ENCODE data around the gene KBTBD7. TPM values are rescaled to one million over a fixed set of nuclear protein-coding genes. Genes with fewer than 3 reads are reported as not detected.

The KBTBD7 gene
- total and polyA plus RNA-seq, 7 experiments from 2014 or later: 2.8 to 12.9 (median 11.5) TPM

DNA sequence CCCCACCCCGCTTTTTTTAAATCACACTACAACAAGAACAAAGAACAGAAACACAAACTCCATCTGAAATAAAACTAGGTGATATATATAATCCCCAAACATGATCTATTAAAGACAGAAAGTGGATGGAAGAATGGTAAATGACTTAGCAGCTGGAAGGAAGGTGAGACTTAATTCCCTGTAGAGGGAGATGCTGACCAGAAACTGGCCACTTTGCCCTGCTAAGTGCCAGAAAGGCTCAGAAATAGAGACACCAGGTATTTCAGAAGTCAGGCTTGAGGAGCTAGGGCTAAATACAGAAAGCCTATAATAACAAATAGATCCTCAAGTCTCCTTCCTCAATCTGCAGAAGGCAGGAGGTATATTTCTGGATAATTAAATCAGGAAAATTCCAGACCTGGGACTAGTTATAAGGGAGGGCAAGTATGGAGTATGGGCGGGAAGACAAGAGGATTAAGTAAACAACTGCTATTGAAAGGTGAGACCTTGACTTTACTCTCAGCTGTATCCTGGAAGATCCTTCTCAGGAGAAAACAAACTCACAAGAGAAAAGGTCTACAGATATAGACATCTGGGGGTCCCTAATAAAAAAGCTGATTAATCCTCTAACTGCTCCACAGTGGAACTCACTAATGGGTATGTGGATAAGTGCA is 36.8 kb upstream of the KBTBD7 start:
- Mint-ChIP-seq H3K27ac (peak overlapping the region in 3 of 9 donors; percentile 22 to 78 (median 40)), H3K4me1 (peaks cover 0 to 25% (median 15%) of the 10 kb centered on the region in 7 donors), H3K36me3 (peaks cover 11 to 66% (median 42%) of the 10 kb centered on the region in 5 donors), H3K27me3 (no peaks in the 10 kb centered on the region), H3K9me3 (no peaks in the 10 kb centered on the region), H3K4me3 (no peak overlapping the region)
- CTCF ChIA-PET: interaction anchor here (0.7 kb wide), 1 partner anchor 47 kb away, joined by 3 read pairs; no protein-coding TSS in a partner anchor
- intact Hi-C loops (cut with micrococcal nuclease): no loop called here
- H3K36me3 ChIP-seq (ENCODE audit: control insufficient read depth in 2 of 3, insufficient read depth in 3 of 3, low read length in 3 of 3): peaks cover 0 to 15% (median 8%) of the 10 kb centered on the region in 3 experiments
- ATAC-seq (no peak), DNase-seq (no peak)
- no peaks in the 10 kb centered on the region for H3K4me1 ChIP-seq (ENCODE audit: control insufficient read depth in 2 of 2, insufficient read depth in 2 of 2, low read length in 2 of 2)
- H3K27me3 ChIP-seq (ENCODE audit: control insufficient read depth in 2 of 2, insufficient read depth in 2 of 2, low read length in 2 of 2): no peaks in the 10 kb centered on the region
- H3K4me3 ChIP-seq (ENCODE audit: low read length): no peak overlapping the region
- H3K9me3 ChIP-seq (ENCODE audit: control insufficient read depth in 2 of 3, low read length in 3 of 3): no peaks in the 10 kb centered on the region
- no peak overlapping the region for H3K27ac ChIP-seq (ENCODE audit: low read depth, low read length)
- POLR2A ChIA-PET: interaction anchor here (0.7 kb wide), 2 partner anchors 353 to 1323 kb away, joined by 4 to 7 read pairs; no protein-coding TSS in a partner anchor

DNA sequence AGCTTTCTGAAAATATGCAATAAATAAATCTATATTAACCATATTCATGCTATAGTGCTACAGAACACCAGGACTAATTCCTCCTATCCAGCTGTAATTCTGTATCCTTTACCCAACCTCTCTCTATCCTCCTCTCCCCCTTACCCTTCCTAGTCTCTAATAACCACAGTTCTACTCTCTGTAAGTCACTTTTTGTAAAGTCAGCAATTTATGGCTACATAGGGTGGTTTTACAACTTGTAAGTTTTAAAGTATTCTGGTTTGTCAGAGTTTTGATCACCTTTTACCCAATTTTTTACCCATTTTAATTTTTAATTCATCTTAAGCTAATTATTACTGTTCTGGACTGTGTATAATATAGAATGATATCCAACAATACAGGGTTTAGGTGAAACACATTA is 35.0 kb upstream of the KBTBD7 start:
- H3K27me3 ChIP-seq (ENCODE audit: control insufficient read depth in 2 of 2, insufficient read depth in 2 of 2, low read length in 2 of 2): no peaks in the 10 kb centered on the region
- Mint-ChIP-seq H3K27me3 (no peaks in the 10 kb centered on the region), H3K36me3 (peaks cover 11 to 51% (median 30%) of the 10 kb centered on the region in 5 donors), H3K27ac (no peak overlapping the region), H3K4me3 (no peak overlapping the region), H3K9me3 (no peaks in the 10 kb centered on the region), H3K4me1 (peaks cover 0 to 21% (median 13%) of the 10 kb centered on the region in 7 donors)
- intact Hi-C loops (cut with micrococcal nuclease): no loop called here
- no peak for ATAC-seq
- ChIA-PET POLR2A (no interaction called here), CTCF (interaction anchor here (1.1 kb wide), 1 partner anchor 21 kb away, joined by 4 read pairs; no protein-coding TSS in a partner anchor)
- H3K27ac ChIP-seq (ENCODE audit: low read depth, low read length): no peak overlapping the region
- no peak for DNase-seq
- H3K9me3 ChIP-seq (ENCODE audit: control insufficient read depth in 2 of 3, low read length in 3 of 3): no peaks in the 10 kb centered on the region
- H3K4me3 ChIP-seq (ENCODE audit: low read length): no peak overlapping the region
- H3K4me1 ChIP-seq (ENCODE audit: control insufficient read depth in 2 of 2, insufficient read depth in 2 of 2, low read length in 2 of 2): no peaks in the 10 kb centered on the region
- peaks cover 0 to 15% (median 8%) of the 10 kb centered on the region in 3 experiments for H3K36me3 ChIP-seq (ENCODE audit: control insufficient read depth in 2 of 3, insufficient read depth in 3 of 3, low read length in 3 of 3)

DNA sequence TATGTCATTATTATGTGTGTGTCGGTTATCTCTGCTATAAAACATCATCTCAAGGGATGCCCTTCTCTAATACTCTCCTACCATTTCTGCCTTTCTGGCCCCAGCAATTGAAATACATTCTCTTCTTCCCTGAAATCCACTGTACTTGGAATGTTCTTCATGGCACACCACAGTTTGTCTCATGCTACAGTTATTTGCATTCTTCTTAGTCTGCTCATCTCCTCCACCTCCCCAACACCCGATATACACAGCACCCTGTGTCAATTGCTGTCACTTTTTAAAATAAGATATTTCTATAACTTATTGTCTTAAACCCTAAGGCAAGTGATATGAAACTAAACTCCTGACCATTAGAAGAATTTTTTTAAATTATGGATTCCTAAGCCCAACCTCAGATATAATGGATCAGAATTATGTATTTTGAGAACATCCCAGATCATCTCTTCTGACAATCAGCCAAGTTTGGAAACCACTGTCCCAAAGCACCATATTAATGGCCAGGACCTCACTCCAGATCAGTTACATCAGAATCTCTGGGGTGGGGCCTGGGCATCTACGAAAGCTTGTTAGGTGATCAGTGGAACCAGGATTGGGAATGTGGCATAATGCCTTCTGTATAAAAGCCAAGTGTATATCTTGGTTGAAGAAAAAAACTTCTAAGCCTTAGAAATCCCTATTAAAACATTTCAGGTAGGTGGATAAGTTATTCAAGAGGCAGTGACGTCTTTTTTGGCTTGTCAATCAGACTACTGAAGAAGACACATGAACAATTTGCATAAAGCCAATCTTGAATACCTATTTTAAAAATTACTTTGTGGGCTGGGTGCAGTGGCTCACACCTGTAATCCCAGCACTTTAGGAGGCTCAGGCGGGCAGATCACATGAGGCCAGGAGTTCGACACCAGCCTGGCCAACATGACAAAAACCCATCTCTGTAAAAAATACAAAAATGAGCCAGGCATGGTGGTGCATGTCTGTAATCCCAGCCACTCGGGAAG is 30.0 kb upstream of the KBTBD7 start:
- Histone ChIP-seq H3K4me3 (ENCODE audit: low read length) (no peak overlapping the region), H3K27me3 (ENCODE audit: control insufficient read depth in 2 of 2, insufficient read depth in 2 of 2, low read length in 2 of 2) (no peaks in the 10 kb centered on the region), H3K27ac (ENCODE audit: low read depth, low read length) (no peak overlapping the region), H3K9me3 (ENCODE audit: control insufficient read depth in 2 of 3, low read length in 3 of 3) (no peaks in the 10 kb centered on the region), H3K36me3 (ENCODE audit: control insufficient read depth in 2 of 3, insufficient read depth in 3 of 3, low read length in 3 of 3) (peaks cover 0 to 7% (median 6%) of the 10 kb centered on the region in 3 experiments), H3K4me1 (ENCODE audit: control insufficient read depth in 2 of 2, insufficient read depth in 2 of 2, low read length in 2 of 2) (no peaks in the 10 kb centered on the region)
- ATAC-seq (no peak), DNase-seq (no peak)
- Mint-ChIP-seq H3K4me1 (no peaks in the 10 kb centered on the region), H3K27ac (no peak overlapping the region), H3K9me3 (no peaks in the 10 kb centered on the region), H3K27me3 (no peaks in the 10 kb centered on the region), H3K4me3 (no peak overlapping the region), H3K36me3 (peaks cover 0 to 45% (median 30%) of the 10 kb centered on the region in 5 donors)
- intact Hi-C loops (cut with micrococcal nuclease): no loop called here
- ChIA-PET POLR2A (no interaction called here), CTCF (no interaction called here)

DNA sequence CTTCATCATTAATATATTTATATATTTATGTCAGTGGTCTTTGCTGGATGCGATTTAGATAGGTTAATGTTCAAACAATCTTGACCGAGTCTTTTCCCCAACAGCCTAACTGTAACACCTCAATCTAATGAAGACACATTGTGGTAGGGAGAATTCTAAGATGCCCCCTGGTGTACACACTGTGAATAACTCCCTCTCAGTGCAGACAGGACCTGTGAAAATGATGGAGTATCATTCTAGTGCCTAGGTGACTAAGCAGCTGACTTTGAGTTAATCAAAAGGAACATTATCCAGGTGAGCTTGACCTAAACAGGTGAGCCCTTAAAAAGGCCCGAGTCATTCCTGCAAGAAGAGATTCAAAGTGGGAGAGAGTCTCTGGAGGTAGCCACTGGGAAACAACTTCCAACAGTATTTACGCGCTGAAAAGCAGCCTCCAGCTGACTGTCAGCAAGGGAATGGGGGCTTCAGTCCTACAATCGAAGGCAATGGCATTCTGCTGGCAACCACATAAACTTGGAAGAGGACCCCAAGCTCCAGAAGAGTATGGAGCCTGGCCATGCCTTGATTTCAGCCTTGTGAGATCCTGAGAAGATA is 28.0 kb upstream of the KBTBD7 start:
- intact Hi-C loops (cut with micrococcal nuclease): loop anchor here (1.0 to 2.0 kb wide), 6 partner anchors 88 to 1538 kb away; partner anchors contain the start of gene NAA16 (in 1 of the 2)
- ATAC-seq: peak; percentile 94
- no peak overlapping the region for H3K4me3 ChIP-seq (ENCODE audit: low read length)
- H3K4me1 ChIP-seq (ENCODE audit: control insufficient read depth in 2 of 2, insufficient read depth in 2 of 2, low read length in 2 of 2): no peaks in the 10 kb centered on the region
- no peak overlapping the region for H3K27ac Mint-ChIP-seq
- H3K36me3 ChIP-seq (ENCODE audit: control insufficient read depth in 2 of 3, insufficient read depth in 3 of 3, low read length in 3 of 3): peaks cover 0 to 10% (median 6%) of the 10 kb centered on the region in 3 experiments
- peaks cover 0 to 4% (median 0%) of the 10 kb centered on the region in 7 donors for H3K4me1 Mint-ChIP-seq
- H3K9me3 Mint-ChIP-seq: no peaks in the 10 kb centered on the region
- no peaks in the 10 kb centered on the region for H3K27me3 Mint-ChIP-seq
- ChIA-PET CTCF (interaction anchor here (0.6 to 2.5 kb wide), 8 partner anchors 162 to 1537 kb away, joined by 3 to 7 read pairs (median 4); no protein-coding TSS in a partner anchor), POLR2A (interaction anchor here (0.6 kb wide), 1 partner anchor 1444 kb away, joined by 4 read pairs; no protein-coding TSS in a partner anchor)
- no peaks in the 10 kb centered on the region for H3K9me3 ChIP-seq (ENCODE audit: control insufficient read depth in 2 of 3, low read length in 3 of 3)
- no peaks in the 10 kb centered on the region for H3K27me3 ChIP-seq (ENCODE audit: control insufficient read depth in 2 of 2, insufficient read depth in 2 of 2, low read length in 2 of 2)
- peaks cover 0 to 38% (median 20%) of the 10 kb centered on the region in 5 donors for H3K36me3 Mint-ChIP-seq
- no peak overlapping the region for H3K4me3 Mint-ChIP-seq
- peak in 8 of 9 donors; percentile 32 to 61 (median 53) for DNase-seq
- no peak overlapping the region for H3K27ac ChIP-seq (ENCODE audit: low read depth, low read length)

DNA sequence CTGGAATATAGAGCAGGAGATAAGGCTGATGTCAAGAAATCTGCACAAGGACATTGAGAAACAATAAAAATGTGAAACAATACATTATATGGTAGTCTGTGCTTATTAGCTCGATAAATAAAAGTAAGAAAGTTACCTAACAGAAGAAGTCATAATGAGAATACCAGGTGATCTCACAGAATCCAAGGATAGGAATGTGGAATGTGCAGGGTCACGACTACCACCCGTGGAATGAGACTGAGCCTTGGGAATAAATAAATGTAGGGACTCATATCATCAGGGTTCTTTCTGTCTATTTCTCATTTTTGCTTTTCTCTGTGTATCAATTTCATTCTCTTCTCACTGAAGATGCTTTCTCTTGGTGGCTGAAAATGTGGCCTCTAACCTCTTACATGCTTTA is 26.0 kb upstream of the KBTBD7 start:
- H3K27me3 Mint-ChIP-seq: no peaks in the 10 kb centered on the region
- no peak overlapping the region for H3K27ac Mint-ChIP-seq
- no peak for ATAC-seq

DNA sequence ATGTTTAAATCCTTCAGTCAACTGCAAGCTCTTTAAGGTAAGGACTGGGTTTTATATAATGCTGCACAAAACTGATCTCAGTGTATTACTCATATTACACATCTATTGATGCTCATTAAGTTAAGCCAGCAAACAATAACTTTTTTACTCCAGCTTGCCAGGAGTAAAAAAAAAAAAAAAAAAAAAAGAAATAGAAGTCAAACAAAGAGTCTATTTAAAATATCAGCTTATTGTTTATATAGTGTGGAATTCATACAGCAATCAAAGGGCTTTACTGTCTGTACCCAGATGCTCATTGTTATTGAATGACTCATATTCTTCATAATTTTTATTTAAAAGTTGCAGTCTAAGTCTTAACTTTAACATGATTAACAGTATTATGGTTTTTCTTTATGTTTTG is 21.8 kb upstream of the KBTBD7 start:
- no peak overlapping the region for H3K4me3 Mint-ChIP-seq
- DNase-seq: no peak

More for the DNA sequence above, 26.0 kb upstream of the KBTBD7 start:
- no peak overlapping the region for H3K4me3 ChIP-seq (ENCODE audit: low read length)
- no peak overlapping the region for H3K4me3 Mint-ChIP-seq
- DNase-seq: no peak
- ChIA-PET POLR2A (no interaction called here), CTCF (interaction anchor here (0.7 to 1.7 kb wide), 2 partner anchors 62 to 166 kb away, joined by 6 to 17 read pairs; no protein-coding TSS in a partner anchor)
- intact Hi-C loops (cut with micrococcal nuclease): no loop called here
- no peak overlapping the region for H3K27ac ChIP-seq (ENCODE audit: low read depth, low read length)
- no peaks in the 10 kb centered on the region for H3K4me1 ChIP-seq (ENCODE audit: control insufficient read depth in 2 of 2, insufficient read depth in 2 of 2, low read length in 2 of 2)
- H3K9me3 Mint-ChIP-seq: no peaks in the 10 kb centered on the region
- H3K27me3 ChIP-seq (ENCODE audit: control insufficient read depth in 2 of 2, insufficient read depth in 2 of 2, low read length in 2 of 2): no peaks in the 10 kb centered on the region
- peaks cover 0 to 35% (median 20%) of the 10 kb centered on the region in 5 donors for H3K36me3 Mint-ChIP-seq
- peaks cover 0 to 10% (median 0%) of the 10 kb centered on the region in 3 experiments for H3K36me3 ChIP-seq (ENCODE audit: control insufficient read depth in 2 of 3, insufficient read depth in 3 of 3, low read length in 3 of 3)
- peaks cover 0 to 4% (median 0%) of the 10 kb centered on the region in 7 donors for H3K4me1 Mint-ChIP-seq
- H3K9me3 ChIP-seq (ENCODE audit: control insufficient read depth in 2 of 3, low read length in 3 of 3): no peaks in the 10 kb centered on the region

More for the DNA sequence above, 21.8 kb upstream of the KBTBD7 start:
- no peaks in the 10 kb centered on the region for H3K27me3 Mint-ChIP-seq
- no peak overlapping the region for H3K27ac ChIP-seq (ENCODE audit: low read depth, low read length)
- no peak overlapping the region for H3K27ac Mint-ChIP-seq
- intact Hi-C loops (cut with micrococcal nuclease): no loop called here
- peaks cover 0 to 12% (median 6%) of the 10 kb centered on the region in 11 donors for H3K9me3 Mint-ChIP-seq
- H3K36me3 Mint-ChIP-seq: peaks cover 2 to 32% (median 23%) of the 10 kb centered on the region in 5 donors
- H3K36me3 ChIP-seq (ENCODE audit: control insufficient read depth in 2 of 3, insufficient read depth in 3 of 3, low read length in 3 of 3): peaks cover 0 to 10% (median 0%) of the 10 kb centered on the region in 3 experiments
- H3K4me1 ChIP-seq (ENCODE audit: control insufficient read depth in 2 of 2, insufficient read depth in 2 of 2, low read length in 2 of 2): no peaks in the 10 kb centered on the region
- no peak for ATAC-seq
- H3K27me3 ChIP-seq (ENCODE audit: control insufficient read depth in 2 of 2, insufficient read depth in 2 of 2, low read length in 2 of 2): no peaks in the 10 kb centered on the region
- CTCF ChIA-PET: interaction anchor here (0.6 kb wide), 2 partner anchors 18 to 126 kb away, joined by 3 read pairs; no protein-coding TSS in a partner anchor
- peaks cover 0 to 4% (median 0%) of the 10 kb centered on the region in 7 donors for H3K4me1 Mint-ChIP-seq
- H3K9me3 ChIP-seq (ENCODE audit: control insufficient read depth in 2 of 3, low read length in 3 of 3): peaks cover 0 to 2% (median 0%) of the 10 kb centered on the region in 3 experiments
- no peak overlapping the region for H3K4me3 ChIP-seq (ENCODE audit: low read length)
- POLR2A ChIA-PET: interaction anchor here (0.6 to 1.0 kb wide), 3 partner anchors 20 to 156 kb away, joined by 3 read pairs; no protein-coding TSS in a partner anchor
